GM21360 (cell line): ENCODE results near the gene ARHGAP31.
"Not testable (repeated sequence)": the region's sequence is repeated elsewhere in the genome, so short reads cannot be mapped to it uniquely, and the experiment has no call there.

Source experiments
- ATAC-seq: cut with Tn5 transposase; IDR thresholded peaks from one replicate; pipeline ENCODE4 v1.9.1; 2021; ENCODE audit warnings: mild to moderate bottlenecking, moderate library complexity; ENCODE audit not compliant: unreplicated experiment

The ARHGAP31 gene

DNA sequence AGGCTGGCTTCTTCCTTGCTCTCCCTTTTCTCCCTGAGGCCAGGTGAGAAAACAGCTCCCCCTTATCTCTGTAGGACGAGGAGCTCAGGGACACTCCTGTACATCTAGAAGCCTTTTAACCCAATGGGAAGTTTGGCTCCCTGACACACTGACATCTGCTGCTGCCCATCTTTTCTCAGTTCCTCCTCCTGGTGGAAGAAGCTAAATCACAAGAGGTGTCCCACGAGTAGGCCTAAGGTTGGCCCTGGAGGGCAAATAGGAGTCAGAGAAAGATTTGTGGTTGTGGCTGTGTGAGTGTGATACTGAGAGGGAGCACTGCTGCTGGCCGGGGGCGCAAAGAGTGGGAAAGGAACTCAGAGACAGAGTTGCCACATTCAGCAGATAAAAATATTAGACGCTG is 49.5 kb downstream of the ARHGAP31 start:
- peak; percentile 77 for ATAC-seq

DNA sequence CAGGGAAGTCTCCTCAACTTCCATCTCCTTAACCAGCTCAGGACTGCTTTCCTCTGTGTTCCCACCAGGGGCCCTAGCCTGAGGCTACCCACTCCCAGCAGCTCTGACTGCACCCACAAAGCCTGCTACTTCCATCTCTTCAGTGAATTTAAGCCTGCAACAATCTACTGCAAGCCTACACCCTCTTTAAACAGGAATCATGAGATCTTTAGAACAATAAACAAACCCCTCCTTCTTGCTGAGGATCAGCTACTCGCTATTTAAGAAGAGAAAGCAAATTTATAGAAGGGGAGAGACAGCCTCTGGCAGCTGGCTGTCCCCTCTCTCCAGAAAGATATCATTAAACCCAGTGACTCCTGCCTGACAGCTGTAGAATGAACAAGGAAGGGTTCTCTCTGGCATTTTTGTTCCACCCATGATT is 51.9 kb downstream of the ARHGAP31 start:
- ATAC-seq, result no peak

DNA sequence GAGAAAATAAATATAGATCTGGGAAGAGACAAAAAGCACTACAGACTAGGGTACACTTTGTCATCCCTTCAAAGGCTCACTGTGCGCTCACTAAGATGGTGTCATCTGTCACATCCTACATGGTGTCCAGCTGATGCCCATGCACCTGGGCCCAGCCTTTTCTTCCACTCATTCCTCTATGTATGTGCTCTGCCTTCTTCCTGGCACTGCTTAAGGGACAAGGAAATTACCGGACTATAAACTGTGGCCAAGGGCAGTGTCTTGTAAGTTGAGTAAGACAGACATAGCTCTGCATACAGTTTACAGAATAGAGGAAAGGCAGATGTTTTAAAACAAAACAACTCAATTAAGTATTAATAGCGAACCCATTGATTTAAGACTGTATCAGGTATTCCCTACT is 52.9 kb downstream of the ARHGAP31 start:
- no peak for ATAC-seq

DNA sequence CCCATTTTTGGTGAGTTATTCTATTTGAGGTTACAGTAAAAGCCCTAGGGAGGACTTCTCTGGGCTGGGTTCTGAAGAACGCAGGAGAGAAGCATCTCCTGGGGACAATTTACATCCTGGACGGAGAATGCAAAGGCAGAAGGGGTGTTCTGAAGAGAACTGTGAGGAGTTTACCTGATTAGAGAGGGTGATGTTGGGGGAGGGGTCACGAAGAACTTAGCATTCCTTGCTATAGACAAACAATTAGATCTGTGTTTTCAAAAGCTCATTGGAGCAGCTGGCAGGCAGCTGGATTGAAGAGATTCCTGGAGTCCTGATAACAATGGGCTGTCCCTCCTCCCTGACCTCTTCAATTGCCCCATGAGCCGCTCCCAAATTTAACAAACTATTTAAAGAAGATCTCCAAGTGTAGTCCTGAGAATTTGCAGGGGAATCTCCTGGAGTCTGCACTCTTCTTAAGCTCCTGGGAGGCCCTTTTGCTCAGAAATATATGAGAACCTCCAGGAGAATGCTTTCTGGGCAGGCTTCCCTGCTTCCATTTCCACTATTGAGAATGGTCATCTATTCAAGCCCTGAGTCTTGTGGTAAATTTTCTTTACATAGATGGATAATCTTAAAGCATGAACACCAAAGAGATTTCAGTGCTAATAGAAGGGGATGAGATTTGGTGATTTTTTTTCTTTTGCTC is 55.3 kb downstream of the ARHGAP31 start:
- ATAC-seq, result no peak

DNA sequence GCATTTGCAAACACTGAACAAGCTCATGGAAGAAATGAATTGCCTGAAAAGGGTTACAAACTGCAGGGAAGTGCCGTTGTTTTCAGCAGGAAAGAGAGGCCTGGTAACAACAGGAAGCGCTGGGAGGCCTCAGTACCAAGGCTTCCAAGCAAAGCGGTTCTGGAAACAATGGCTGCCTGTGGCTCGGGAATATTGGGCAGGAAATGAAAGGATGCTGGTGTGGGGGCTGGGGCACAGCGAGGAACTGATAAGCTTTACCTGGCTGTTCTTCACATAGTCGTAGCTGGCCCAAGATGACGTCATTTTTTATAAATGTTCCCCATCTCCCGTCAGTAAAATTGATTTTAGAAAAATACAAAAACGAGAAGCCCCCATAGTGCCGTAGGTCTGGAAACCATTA is 55.9 kb downstream of the ARHGAP31 start:
- ATAC-seq, result no peak

DNA sequence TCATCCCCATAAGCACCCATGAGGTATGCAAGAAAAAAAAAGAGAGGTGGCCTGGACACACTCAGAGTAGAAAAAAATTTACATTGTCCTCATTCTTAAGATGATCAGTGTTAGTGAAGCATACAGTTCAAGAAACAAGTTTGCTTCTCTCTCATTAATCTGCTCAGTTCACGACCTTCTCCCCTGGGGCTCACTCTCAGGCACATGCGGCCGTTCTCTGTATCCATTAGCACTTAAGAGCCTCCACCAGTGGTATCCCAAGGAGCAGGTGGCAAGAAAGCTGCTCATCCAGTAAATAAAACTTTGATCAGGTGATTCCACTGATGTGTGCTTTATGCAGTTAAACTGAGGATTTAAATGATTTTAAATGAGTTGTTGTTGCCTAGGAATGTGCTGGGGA is 57.4 kb downstream of the ARHGAP31 start:
- ATAC-seq, result no peak

DNA sequence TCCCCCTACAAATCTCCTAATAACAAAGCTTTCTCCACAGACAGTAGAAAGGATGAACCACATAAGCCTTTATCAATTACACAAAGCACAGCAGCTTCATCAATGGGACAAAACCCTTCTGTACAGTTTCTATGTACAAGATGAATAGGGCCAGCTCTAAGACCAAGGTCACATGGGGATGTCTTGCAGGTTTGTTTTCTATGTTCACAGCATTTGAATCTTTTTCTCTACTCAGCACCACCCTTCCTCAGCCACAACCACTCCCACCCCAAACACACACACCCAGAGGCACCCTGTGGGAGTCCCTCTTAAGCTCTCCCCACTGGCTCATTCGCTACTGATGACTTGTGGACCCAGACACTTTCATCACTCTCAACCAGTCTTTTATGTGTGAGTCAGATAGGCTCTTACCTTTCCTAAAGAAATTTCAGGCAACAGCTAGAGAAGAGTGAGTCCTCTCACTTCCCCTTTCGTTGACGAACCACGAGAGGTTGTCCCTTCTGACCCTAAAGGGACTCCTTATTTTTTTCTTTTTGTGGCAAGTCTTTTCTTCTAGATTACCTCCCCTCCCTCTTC is 57.9 kb downstream of the ARHGAP31 start:
- peak; percentile 99 for ATAC-seq

DNA sequence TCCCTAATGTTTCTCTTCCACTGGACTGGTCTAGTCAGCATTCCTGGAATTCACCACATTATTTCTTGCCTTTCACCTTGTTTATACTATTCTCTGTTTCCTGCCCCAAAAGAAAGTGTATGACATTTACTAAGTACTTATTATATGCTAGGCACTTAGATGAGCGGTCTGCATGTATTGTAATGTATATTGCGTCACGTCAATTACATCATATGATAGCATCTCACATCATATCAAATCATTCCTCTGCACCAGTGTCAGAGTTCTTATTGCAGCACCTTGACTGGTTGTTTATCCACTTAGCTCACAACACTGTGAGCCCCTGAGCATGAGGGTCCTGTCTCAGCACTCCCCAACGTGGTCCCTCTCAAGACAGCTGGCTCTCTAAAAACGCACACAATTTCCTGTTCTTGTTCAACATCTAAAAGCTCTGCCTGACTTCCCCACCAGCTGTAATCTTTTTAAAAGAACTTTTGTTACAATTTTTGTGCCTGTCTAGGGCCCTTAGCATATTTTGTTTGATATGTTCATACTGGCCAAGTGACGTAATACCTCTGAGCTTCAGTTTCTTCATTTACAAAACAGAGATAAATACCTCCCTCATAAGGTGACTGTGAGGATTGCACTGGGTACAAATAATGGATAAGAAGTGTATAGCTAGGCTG is 58.8 kb downstream of the ARHGAP31 start:
- ATAC-seq, result no peak

DNA sequence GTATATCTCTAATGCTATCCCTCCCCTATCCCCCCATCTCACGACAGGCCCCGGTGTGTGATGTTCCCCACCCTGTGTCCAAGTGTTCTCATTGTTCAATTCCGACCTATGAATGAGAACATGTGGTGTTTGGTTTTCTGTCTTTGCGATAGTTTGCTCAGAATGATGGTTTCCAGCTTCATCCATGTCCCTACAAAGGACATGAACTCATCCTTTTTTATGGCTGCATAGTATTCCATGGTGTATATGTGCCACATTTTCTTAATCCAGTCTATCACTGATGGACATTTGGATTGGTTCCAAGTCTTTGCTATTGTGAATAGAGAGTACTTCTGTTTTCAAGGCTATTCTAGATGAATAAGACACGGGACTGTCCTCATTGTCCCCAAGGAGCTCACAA is 61.4 kb downstream of the ARHGAP31 start:
- not testable (repeated sequence) for ATAC-seq

DNA sequence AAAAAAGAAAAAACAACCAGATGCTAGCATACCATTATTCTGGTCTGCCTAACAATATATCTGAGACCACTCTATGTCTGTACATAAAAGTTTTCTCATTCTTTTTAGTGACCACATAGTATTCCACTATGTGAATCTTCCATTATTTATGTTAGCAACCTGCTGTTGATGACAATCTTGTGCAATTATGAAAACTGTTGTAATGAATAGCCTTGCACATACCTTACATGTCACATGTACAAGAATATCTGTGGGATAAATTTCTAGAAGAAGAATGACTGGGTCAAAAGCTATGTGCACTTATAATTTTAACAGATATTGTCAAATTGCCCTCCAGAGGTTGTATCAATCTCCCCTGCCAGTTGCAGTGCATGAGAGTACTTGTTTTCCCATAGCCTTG is 62.5 kb downstream of the ARHGAP31 start:
- no peak for ATAC-seq

DNA sequence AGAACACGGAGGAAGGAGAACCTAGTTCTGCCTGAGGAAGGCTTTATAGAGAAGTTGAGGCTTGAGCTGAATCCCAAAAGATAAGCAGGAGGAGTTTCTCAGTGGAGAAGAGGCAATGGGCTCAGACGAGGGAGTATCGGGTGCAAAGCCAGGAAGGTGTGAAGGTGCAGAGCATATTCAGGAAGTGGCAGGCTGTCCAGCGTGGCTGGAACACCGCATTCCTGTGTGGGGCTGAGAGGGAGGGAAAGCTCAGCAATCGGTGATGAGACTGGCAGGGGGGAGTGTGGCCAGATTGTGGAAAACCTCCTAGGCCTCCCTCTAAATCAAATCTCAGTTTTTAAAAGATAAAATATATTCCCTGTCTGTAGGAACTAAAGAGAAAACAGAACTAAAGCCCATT is 63.0 kb downstream of the ARHGAP31 start:
- no peak for ATAC-seq

DNA sequence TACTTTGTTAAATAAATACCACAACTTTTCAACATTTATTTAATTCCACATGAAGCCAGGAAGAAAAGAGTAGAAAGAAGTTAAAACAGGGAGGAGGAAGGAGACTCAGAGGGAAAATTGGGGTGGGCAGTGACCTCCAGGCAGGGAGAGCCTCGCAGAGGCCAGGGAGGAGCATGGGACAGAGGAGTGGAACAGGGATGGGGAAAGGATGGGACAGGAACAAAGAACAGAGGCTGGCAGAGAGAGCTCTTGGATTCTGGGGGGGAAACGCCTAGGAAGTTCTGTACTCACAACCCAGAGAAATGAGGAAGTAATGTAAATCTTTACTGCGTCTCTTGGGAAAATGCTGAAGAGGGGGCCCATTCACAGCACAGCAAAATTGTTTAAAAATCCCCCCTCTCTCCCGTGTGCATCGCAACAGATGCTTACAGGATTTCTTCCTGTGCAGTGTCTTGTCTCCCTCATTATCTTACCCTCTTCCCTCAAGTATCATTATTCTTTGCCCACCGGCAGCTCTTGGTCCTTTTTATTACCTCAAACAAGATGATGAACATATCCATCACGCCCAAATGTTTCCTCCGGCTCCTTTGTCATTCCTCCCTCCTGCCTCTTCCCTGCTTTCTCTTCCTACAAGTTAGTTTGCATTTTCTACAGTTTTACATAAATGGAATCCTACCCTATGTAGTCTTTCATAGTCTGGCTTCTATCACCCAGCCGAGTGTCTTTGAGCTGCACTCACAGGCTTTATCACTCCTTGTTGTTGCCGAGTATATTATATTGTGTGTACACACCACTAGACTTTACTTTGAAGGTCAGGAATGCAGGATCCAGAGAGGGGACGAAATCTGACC is 65.5 kb downstream of the ARHGAP31 start:
- no peak for ATAC-seq

DNA sequence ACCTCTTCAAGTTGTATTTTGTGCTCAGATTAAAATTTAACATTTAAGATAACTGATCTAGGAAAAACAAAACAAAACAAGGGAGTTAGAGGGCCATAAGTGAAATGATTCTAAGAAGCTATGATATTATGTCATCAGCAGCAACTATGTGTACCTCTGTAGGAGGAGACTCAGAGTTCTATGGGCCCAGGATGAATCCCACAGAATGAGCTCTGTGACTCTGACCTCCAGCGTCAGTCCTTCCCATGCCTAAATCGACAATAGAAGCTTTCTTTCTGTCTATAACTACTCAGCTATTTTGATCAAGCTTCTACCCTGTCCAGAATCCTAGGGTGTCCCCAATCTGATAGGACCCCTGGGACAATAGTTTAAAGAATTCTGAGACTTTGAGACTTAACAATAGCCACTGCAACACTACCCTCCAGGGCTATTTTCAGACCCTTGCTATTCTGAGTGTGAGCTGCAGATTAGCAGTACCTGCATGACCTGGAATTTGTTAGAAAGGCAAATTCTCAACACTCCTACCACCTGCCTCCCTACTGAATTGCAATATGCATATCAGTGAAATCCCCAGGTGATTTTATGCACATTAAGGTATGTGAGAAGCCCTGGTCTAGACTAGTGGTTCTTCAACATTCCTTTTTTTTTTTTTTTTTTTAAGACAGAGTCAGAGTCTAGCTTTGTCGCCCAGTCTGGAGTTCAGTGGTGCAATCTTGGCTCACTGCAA is 66.7 kb downstream of the ARHGAP31 start:
- no peak for ATAC-seq

DNA sequence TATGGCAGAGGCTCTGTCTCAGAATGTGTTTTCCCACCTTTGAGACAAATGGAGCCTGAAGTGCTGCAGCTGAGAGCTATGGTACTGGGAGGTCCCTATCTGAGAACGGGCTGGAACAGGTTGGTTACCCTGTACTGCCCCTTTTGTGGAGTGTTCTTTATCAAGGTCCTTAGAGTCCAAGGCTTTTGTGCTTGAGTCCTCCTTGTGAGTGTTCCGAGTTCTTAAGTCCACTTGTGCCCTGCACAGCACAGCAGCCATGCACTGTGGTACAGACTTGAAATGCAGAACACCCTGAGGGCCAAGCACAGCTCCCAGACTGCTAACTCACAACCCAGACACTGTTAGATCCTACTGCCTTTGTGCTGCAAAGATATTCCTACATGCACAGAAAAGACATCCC is 67.8 kb downstream of the ARHGAP31 start:
- ATAC-seq, result no peak

DNA sequence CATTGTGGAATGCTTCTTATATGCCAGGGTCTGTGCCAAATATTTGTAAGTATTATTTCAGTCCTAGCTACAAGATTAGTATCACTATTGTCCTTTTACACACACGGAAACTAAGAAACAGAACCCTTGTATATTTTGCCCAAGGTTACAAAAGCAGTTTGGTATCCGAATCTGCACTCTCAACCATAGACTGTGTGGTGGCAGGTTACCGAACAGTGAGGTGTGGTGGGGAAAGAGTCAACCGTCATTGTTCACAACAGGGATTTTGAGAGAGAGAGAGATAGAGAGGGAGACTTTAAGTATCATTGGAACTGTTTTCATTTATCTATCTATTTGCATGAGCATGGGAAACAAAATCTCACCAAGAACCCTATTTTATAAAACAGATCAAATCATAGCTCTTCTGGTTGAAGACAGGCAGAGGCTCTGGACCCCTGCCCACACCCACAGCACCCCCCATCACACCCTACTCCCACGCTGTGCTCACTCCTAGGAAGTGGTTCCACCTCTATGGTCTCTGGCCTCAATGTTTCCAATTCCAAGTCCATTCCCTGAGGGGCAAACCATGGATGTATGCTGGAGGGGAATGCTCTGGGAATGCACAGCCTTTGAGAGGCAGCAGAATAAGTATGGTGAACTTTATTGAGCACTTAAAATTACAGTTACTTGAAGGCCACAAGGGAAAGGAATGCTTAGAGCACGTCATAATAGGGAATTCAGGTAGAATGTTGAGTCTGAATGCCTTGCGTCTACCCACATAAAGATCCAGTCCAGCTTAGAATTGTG is 69.0 kb downstream of the ARHGAP31 start:
- ATAC-seq, result no peak

DNA sequence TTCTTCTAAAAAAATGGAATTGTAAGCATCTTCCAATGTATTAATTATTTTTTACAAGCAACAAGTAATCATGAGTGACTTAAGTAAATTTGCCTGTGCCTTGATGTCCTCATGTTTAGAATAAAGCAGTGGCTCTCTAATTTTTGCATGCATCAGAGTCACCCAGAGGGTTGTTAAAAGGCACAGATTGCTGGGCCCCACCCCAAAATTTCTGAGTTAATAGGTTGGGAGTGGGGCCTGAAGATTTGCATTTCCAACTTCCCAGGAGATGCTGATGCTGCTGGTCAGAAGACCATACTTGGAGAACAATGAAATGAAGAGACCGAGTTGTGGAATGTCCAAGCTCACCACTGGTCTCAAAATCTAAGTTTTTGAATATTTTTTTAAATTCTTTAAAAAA is 70.2 kb downstream of the ARHGAP31 start:
- ATAC-seq, result no peak

DNA sequence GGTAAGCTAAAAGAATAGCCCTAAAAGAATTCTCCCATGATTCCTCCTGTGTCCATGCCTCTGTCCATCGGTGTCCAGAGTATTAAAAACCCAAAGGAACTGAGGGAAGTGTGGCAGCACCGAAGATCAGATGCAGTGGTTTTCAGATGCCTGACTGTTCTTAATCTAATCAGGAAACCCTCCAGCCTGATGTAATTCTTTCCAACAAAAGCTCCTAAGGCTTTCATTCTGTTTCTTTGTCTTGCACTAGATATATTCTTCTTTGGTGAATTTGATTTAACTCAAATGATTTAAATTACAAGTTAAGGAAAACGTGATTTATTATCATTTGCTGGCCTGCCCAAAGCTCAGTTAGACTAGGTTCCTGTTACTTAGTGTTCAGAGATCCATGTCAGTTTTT is 71.2 kb downstream of the ARHGAP31 start:
- no peak for ATAC-seq

DNA sequence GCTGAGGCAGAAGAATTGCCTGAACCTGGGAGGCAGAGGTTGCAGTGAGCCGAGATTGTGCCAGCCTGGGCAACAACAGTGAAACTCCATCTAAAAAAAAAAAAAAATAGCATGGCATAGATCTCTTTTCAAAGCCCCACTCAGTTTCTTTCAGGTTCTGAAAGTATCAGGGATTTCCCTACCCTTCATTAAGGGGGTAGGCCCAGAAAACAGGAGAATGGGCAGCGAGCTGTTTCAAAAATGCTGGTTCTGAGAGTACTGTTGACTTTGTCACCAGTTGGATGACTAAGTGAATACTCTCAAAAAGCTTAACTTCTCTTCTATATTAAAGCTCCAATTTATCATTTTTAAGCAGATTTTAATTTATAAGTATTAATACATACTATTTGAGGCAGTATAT is 72.8 kb downstream of the ARHGAP31 start:
- ATAC-seq, result no peak

DNA sequence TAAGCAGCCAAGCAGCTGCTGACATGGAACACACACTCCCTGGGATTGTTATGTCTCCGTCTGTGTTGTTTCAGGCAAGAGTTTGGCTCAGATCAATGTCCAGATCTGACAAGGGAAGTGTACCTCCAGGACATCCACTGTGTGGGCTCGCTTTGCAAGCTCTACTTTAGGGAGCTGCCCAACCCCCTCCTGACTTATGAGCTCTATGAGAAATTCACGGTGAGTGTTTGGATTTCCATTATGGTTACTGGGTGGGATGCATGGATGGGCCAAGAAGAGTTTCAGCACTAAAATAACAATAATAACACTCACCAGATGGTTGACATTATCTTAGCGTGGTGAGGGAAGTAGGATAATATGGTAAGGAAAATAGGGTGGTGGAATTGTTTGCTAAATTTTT is 74.1 kb downstream of the ARHGAP31 start:
- ATAC-seq, result no peak

DNA sequence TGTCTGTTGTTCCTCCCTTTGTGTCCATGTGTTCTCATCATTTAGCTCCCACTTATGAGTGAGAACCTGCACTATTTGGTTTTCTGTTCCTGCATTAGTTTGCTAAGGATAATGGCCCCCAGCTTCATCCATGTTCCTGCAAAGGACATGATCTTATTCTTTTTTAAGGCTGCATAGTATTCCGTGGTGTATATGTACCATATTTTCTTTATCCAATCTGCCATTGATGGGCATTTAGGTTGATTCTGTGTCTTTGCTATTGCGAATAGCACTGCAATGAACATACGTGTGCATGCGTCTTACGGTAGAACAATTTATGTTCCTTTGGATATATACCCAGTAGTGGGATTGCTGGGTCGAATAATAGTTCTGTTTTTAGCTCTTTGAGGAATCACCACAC is 77.6 kb downstream of the ARHGAP31 start:
- ATAC-seq, result not testable (repeated sequence)
